ENCODE data around the gene POU6F2.

- no peak for TF ChIP-seq CTCF (IDR thresholded peaks at IDR 0.05)
- TF ChIP-seq POLR2A (IDR thresholded peaks at IDR 0.05): no peak
Observed at GRCh38 chr7:39379416-39379815, 401.7 kb downstream of the POU6F2 start.

All from breast epithelium (tissue), 3 donors.